Osteoblast (primary cell): Measurements from ENCODE around the gene PRICKLE2. TPM values are rescaled to one million over a fixed set of nuclear protein-coding genes. Genes with fewer than 3 reads are reported as not detected.

ENCODE experiments used
- DNase-seq: peaks from one replicate; pipeline ENCODE4 v3.0.0; 2011; ENCODE audit warnings: low spot score, mixed read lengths; ENCODE audit not compliant: insufficient read length; ENCODE audit errors: missing footprints
- H2AFZ ChIP-seq: 2 replicates; pipeline ENCODE4 v1.6.0; 2011; ENCODE audit warnings: mild to moderate bottlenecking, low read length
- H3K27ac ChIP-seq: 2 replicates; pipeline ENCODE4 v1.5.1; 2011; ENCODE audit warnings: mild to moderate bottlenecking, low read depth, low read length, moderate library complexity
- H3K27me3 ChIP-seq: 2 replicates; pipeline ENCODE4 v1.6.0; 2012; ENCODE audit warnings: mild to moderate bottlenecking, control low read depth, inconsistent platforms, low read length, moderate library complexity; ENCODE audit not compliant: insufficient read depth
- H3K36me3 ChIP-seq: 2 replicates; pipeline ENCODE4 v1.5.1; 2011; ENCODE audit warnings: mild to moderate bottlenecking, low read length, control low read depth, moderate library complexity; ENCODE audit not compliant: insufficient read depth
- H3K4me1 ChIP-seq: 2 replicates; pipeline ENCODE4 v1.5.1; 2011; ENCODE audit warnings: mild to moderate bottlenecking, low read length, control low read depth, moderate library complexity; ENCODE audit not compliant: insufficient read depth
- H3K4me2 ChIP-seq: 2 replicates; pipeline ENCODE4 v1.6.0; 2011; ENCODE audit warnings: mild to moderate bottlenecking, low read length; ENCODE audit not compliant: insufficient read depth
- H3K4me3 ChIP-seq: fragments of 200-600 bp; sonication (generic); 3 replicates; pipeline ENCODE4 v1.5.1; 2012; ENCODE audit warnings: mild to moderate bottlenecking, low read length, inconsistent platforms; ENCODE audit not compliant: insufficient read depth
- H3K79me2 ChIP-seq: 2 replicates; pipeline ENCODE4 v1.6.0; 2012; ENCODE audit warnings: mild to moderate bottlenecking, low read length, control low read depth, inconsistent platforms; ENCODE audit not compliant: insufficient read depth
- H3K9me3 ChIP-seq: 2 replicates; pipeline ENCODE4 v1.5.1; 2011; ENCODE audit warnings: low read depth, low read length, control low read depth
- H4K20me1 ChIP-seq: 2 replicates; pipeline ENCODE4 v1.6.0; 2012; ENCODE audit warnings: mild to moderate bottlenecking, low read length, control low read depth; ENCODE audit not compliant: insufficient read depth
- CTCF ChIP-seq: IDR thresholded peaks from 2 replicates; pipeline ENCODE4 v1.5.1; 2011; ENCODE audit warnings: mild to moderate bottlenecking, low read depth, low read length, moderate library complexity; ENCODE audit errors: extremely low read depth
- total RNA-seq: library from RNA; depleted of rRNA; stranded (reverse); fragments of >200 nt; gene quantifications from 2 replicates; pipeline ENCODE4 v1.2.3, GENCODE V29; 2012

The PRICKLE2 gene
- total RNA-seq, 1 donor: 18.8 TPM

GRCh38 chr3:64064804-64065203 is 160.5 kb downstream of the PRICKLE2 start:
- DNase-seq: no peak
- H3K36me3 ChIP-seq: no peaks in the 10 kb centered on the region
- H3K79me2 ChIP-seq: no peaks in the 10 kb centered on the region
- H3K4me1 ChIP-seq: no peaks in the 10 kb centered on the region
- no peaks in the 10 kb centered on the region for H4K20me1 ChIP-seq
- H3K4me2 ChIP-seq: no peak overlapping the region
- no peak overlapping the region for H2AFZ ChIP-seq
- no peak for TF ChIP-seq CTCF
- H3K4me3 ChIP-seq: no peak overlapping the region
- H3K27me3 ChIP-seq: no peaks in the 10 kb centered on the region
- no peak overlapping the region for H3K27ac ChIP-seq
- H3K9me3 ChIP-seq: no peaks in the 10 kb centered on the region

- Histone ChIP-seq H3K4me1 (no peaks in the 10 kb centered on the region), H3K36me3 (no peaks in the 10 kb centered on the region), H3K4me2 (no peak overlapping the region), H2AFZ (no peak overlapping the region), H3K4me3 (no peak overlapping the region), H3K27me3 (no peaks in the 10 kb centered on the region), H3K79me2 (no peaks in the 10 kb centered on the region), H4K20me1 (no peaks in the 10 kb centered on the region), H3K9me3 (no peaks in the 10 kb centered on the region), H3K27ac (no peak overlapping the region)
- no peak for TF ChIP-seq CTCF
- no peak for DNase-seq
Observed at GRCh38 chr3:64063983-64064438, 161.3 kb downstream of the PRICKLE2 start.

DNA sequence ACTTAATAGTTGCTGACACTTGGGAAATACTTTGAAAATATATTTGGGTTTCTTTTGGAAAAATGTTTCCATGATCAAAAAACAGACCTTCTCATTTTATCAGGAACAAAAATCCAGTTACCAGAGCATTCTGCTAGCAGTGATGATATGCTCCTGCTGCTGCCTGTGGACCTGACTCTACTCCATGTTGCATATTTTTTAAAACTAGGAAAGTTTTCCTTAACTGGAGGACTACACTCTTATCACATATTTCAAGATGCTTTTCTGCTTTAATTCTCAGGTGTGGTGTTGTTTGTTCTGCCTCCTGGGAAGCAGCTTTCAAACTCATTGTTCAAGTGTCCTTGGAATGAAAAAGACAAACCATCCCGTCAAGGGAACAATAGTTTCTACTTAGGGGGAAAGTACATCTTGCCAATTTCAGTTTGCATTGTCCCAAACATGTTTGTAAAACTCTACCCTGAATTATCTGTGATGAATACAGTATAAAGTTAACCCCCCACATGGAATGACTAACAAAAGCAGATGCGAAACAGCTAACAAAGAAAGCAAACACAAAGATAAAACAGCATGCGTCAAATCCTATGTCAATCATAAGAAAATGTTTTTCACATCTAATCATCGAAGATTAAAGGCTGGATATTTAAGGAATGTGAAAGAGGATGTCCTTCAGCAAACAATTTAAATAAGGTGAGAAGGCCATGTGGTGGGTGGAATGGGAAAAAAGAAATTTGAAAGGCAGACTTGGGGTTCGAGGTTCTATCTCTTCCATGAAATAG is 161.9 kb downstream of the PRICKLE2 start:
- no peak overlapping the region for H3K4me2 ChIP-seq
- H3K4me1 ChIP-seq: no peaks in the 10 kb centered on the region
- no peaks in the 10 kb centered on the region for H3K79me2 ChIP-seq
- no peaks in the 10 kb centered on the region for H3K36me3 ChIP-seq
- H4K20me1 ChIP-seq: no peaks in the 10 kb centered on the region
- H2AFZ ChIP-seq: no peak overlapping the region
- H3K27me3 ChIP-seq: no peaks in the 10 kb centered on the region
- no peaks in the 10 kb centered on the region for H3K9me3 ChIP-seq
- DNase-seq: no peak
- H3K27ac ChIP-seq: no peak overlapping the region
- H3K4me3 ChIP-seq: no peak overlapping the region
- no peak for TF ChIP-seq CTCF

DNA sequence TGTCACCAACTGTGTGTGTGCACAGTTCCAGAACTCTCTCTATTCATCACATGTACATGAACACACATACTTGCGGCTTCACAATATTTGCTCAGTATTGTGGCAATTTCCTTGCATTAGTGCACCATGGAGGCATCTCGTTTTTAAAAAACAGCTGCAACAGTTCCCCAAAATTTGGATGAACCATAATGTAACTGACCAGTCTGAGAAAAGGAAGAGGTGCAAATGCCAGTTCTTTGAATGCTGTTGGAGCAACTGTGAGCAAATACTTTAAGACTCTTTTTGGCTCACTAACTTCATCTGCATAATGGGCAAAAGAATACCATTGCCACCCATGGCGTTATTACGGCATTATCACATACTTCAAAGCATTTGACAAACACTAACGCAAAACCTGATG is 163.6 kb downstream of the PRICKLE2 start:
- Histone ChIP-seq H3K27me3 (no peaks in the 10 kb centered on the region), H3K36me3 (no peaks in the 10 kb centered on the region), H3K4me2 (no peak overlapping the region), H3K9me3 (no peaks in the 10 kb centered on the region), H3K4me1 (no peaks in the 10 kb centered on the region), H3K27ac (no peak overlapping the region), H2AFZ (no peak overlapping the region), H3K4me3 (no peak overlapping the region), H4K20me1 (no peaks in the 10 kb centered on the region), H3K79me2 (no peaks in the 10 kb centered on the region)
- no peak for DNase-seq
- TF ChIP-seq CTCF: no peak
